Nephron progenitor cell (in vitro differentiated cells): ENCODE data around the gene CARMIL1.

Source experiments
- DNase-seq: peaks from one replicate; pipeline ENCODE4 v3.0.0; 2021
- H3K27ac Mint-ChIP-seq: 2 replicates; pipeline ENCODE4 v1.8.0; 2021; ENCODE audit warnings: mild to moderate bottlenecking, moderate library complexity, mixed read lengths
- H3K27me3 Mint-ChIP-seq: 2 replicates; pipeline ENCODE4 v1.8.0; 2021; ENCODE audit warnings: mild to moderate bottlenecking, low read depth, mixed read lengths; ENCODE audit not compliant: poor library complexity
- H3K36me3 Mint-ChIP-seq: 2 replicates; pipeline ENCODE4 v1.8.0; 2021; ENCODE audit warnings: low read depth, mixed read lengths
- H3K4me1 Mint-ChIP-seq: 2 replicates; pipeline ENCODE4 v1.8.0; 2021; ENCODE audit warnings: mixed read lengths
- H3K4me3 Mint-ChIP-seq: 2 replicates; pipeline ENCODE4 v1.8.0; 2021; ENCODE audit warnings: mild to moderate bottlenecking, moderate library complexity, mixed read lengths
- H3K9me3 Mint-ChIP-seq: 2 replicates; pipeline ENCODE4 v1.8.0; 2021; ENCODE audit warnings: mild to moderate bottlenecking, moderate library complexity, mixed read lengths
- CTCF ChIP-seq: fragments of 200-600 bp; sonication (generic); IDR thresholded peaks from 2 replicates; pipeline ENCODE4 v1.5.0; 2021; ENCODE audit warnings: antibody characterized with exemption

The CARMIL1 gene

DNA sequence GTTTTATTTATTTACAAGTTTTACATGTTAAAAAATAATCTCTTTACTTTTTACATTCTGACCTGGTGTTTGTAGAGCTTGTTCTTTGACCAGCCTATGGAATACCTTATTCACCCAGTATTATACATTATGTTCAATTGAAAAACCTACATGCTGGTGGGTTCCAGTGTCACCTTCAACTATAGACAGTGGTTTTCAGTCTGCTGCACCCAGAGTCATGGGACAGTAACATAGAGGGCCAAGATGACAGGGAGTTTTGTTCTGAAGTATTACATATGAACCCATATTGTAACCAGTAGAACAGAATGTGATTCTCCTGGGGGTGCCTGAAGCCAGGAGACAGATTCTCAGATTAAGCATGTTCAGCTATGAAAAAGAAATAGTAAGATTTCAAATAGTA, 233.4 kb downstream of the CARMIL1 start:
- TF ChIP-seq CTCF: no peak
- H3K27ac Mint-ChIP-seq: no peak overlapping the region
- peaks cover 3% of the 10 kb centered on the region for H3K4me1 Mint-ChIP-seq
- DNase-seq: no peak
- H3K9me3 Mint-ChIP-seq: no peaks in the 10 kb centered on the region
- no peaks in the 10 kb centered on the region for H3K36me3 Mint-ChIP-seq
- no peaks in the 10 kb centered on the region for H3K27me3 Mint-ChIP-seq
- no peak overlapping the region for H3K4me3 Mint-ChIP-seq

- H3K4me3 Mint-ChIP-seq: no peak overlapping the region
- peaks cover 10% of the 10 kb centered on the region for H3K4me1 Mint-ChIP-seq
- TF ChIP-seq CTCF: no peak
- H3K36me3 Mint-ChIP-seq: no peaks in the 10 kb centered on the region
- H3K27ac Mint-ChIP-seq: no peak overlapping the region
- no peaks in the 10 kb centered on the region for H3K9me3 Mint-ChIP-seq
- H3K27me3 Mint-ChIP-seq: no peaks in the 10 kb centered on the region
- DNase-seq: no peak
These were observed 240.7 kb downstream of the CARMIL1 start for GRCh38 chr6:25519856-25520255.

- Mint-ChIP-seq H3K9me3 (no peaks in the 10 kb centered on the region), H3K27me3 (no peaks in the 10 kb centered on the region), H3K4me3 (no peak overlapping the region), H3K27ac (no peak overlapping the region), H3K4me1 (peaks cover 6% of the 10 kb centered on the region), H3K36me3 (peaks cover 4% of the 10 kb centered on the region)
- DNase-seq: no peak
- no peak for TF ChIP-seq CTCF
These were observed 245.4 kb downstream of the CARMIL1 start for GRCh38 chr6:25524542-25524941.

DNA sequence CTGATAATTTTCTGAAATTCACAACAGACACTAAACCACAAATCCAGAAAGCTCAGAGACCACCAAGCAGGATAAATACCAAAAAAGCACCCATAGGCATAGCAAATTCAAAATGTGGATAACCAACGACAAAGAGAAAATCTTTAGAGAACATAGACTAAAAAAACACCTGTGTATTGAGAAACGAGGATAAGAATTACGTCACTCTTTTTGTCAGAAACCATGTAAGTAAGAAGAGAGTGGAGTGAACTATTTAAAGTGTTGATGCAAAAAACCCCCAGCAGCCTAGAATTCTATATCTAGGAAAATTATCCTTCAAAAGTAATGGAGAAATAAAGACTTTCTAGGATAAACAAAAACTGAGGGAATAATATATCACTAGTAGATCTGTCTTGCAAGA, 245.9 kb downstream of the CARMIL1 start:
- Mint-ChIP-seq H3K4me3 (no peak overlapping the region), H3K27ac (no peak overlapping the region), H3K27me3 (peaks cover under 1% of the 10 kb centered on the region), H3K36me3 (peaks cover 4% of the 10 kb centered on the region), H3K9me3 (no peaks in the 10 kb centered on the region), H3K4me1 (peaks cover 6% of the 10 kb centered on the region)
- TF ChIP-seq CTCF: no peak
- no peak for DNase-seq

- peak overlapping the region; percentile 64 for H3K27ac Mint-ChIP-seq
- no peaks in the 10 kb centered on the region for H3K9me3 Mint-ChIP-seq
- H3K27me3 Mint-ChIP-seq: peaks cover 2% of the 10 kb centered on the region
- H3K4me3 Mint-ChIP-seq: no peak overlapping the region
- no peaks in the 10 kb centered on the region for H3K4me1 Mint-ChIP-seq
- DNase-seq: no peak
- TF ChIP-seq CTCF: no peak
- peaks cover 5% of the 10 kb centered on the region for H3K36me3 Mint-ChIP-seq
These were observed 255.9 kb downstream of the CARMIL1 start for GRCh38 chr6:25534942-25535631.

GRCh38 chr6:25535632-25536225, 256.6 kb downstream of the CARMIL1 start:
- no peak for DNase-seq
- Mint-ChIP-seq H3K36me3 (peaks cover 8% of the 10 kb centered on the region), H3K4me3 (no peak overlapping the region), H3K4me1 (no peaks in the 10 kb centered on the region), H3K27me3 (no peaks in the 10 kb centered on the region), H3K9me3 (no peaks in the 10 kb centered on the region), H3K27ac (no peak overlapping the region)
- no peak for TF ChIP-seq CTCF
